IMR-90 (cell line): ENCODE measurements around the gene IZUMO4. TPM values are rescaled to one million over a fixed set of nuclear protein-coding genes. Genes with fewer than 3 reads are reported as not detected.

Source experiments
- ATAC-seq: fragments of 200-7000 bp; cut with Tn5 transposase; 2 replicates; pipeline ENCODE4 v1.9.1; 2020; ENCODE audit warnings: low read depth, mild to moderate bottlenecking, moderate library complexity
- BruUV-seq: library from RNA; stranded (reverse); fragments of 400-500 nt; replicated peaks from 2 replicates; lab custom pipeline; 2021; lab: Mats Ljungman, UMichigan
- CTCF ChIA-PET: fragments of 300-600 bp; formaldehyde crosslinking; extraction: SDS; loops from one replicate; lab custom pipeline; 2021; ENCODE audit warnings: antibody characterized with exemption; lab: Yijun Ruan, JAX
- POLR2A ChIA-PET: fragments of 300-600 bp; sonication (Branson Sonifier 250); formaldehyde crosslinking; loops from one replicate; lab custom pipeline; 2022; ENCODE audit warnings: antibody characterized with exemption; ENCODE audit not compliant: unreplicated experiment; lab: Charles Lee
- DNase-seq: peaks from one replicate; pipeline ENCODE4 v3.0.0; 2013
- H2AFZ ChIP-seq: replicated peaks from 2 replicates; pipeline ENCODE3; 2013; ENCODE audit warnings: low read length, mild to moderate bottlenecking; ENCODE audit not compliant: poor library complexity
- H2AK5ac ChIP-seq: 2 replicates; pipeline ENCODE4 v1.6.1; 2013; ENCODE audit warnings: low read depth, low read length, inconsistent platforms
- H2AK9ac ChIP-seq: replicated peaks from 2 replicates; pipeline ENCODE3; 2013; ENCODE audit warnings: mild to moderate bottlenecking, low read depth, low read length, moderate library complexity; ENCODE audit not compliant: poor library complexity
- H2BK120ac ChIP-seq: 2 replicates; pipeline ENCODE4 v1.6.1; 2013; ENCODE audit warnings: low read depth, low read length, inconsistent platforms
- H2BK15ac ChIP-seq: 3 replicates; pipeline ENCODE4 v1.6.1; 2013; ENCODE audit warnings: low read depth, low read length, inconsistent platforms
- H2BK20ac ChIP-seq: 2 replicates; pipeline ENCODE4 v1.6.1; 2013; ENCODE audit warnings: low read depth, mild to moderate bottlenecking, inconsistent platforms, low read length, moderate library complexity
- H2BK5ac ChIP-seq: 2 replicates; pipeline ENCODE4 v1.6.1; 2013; ENCODE audit warnings: mild to moderate bottlenecking, low read depth, low read length, inconsistent platforms; ENCODE audit not compliant: poor library complexity, severe bottlenecking
- H3K14ac ChIP-seq: replicated peaks from 2 replicates; pipeline ENCODE4 v1.6.1; 2013; ENCODE audit warnings: low read depth, low read length, inconsistent platforms
- H3K18ac ChIP-seq: 2 replicates; pipeline ENCODE4 v1.6.1; 2013; ENCODE audit warnings: low read depth, low read length, control low read depth
- H3K23ac ChIP-seq: 2 replicates; pipeline ENCODE4 v1.6.1; 2013; ENCODE audit warnings: low read depth, low read length, inconsistent platforms
- H3K27ac ChIP-seq: 2 replicates; pipeline ENCODE4 v1.5.1; 2013; ENCODE audit warnings: mild to moderate bottlenecking, control low read depth, low read length; ENCODE audit not compliant: insufficient read depth
- H3K27me3 ChIP-seq: 2 replicates; pipeline ENCODE4 v1.6.1; 2013; ENCODE audit warnings: low read length; ENCODE audit not compliant: control insufficient read depth, insufficient read depth
- H3K36me3 ChIP-seq: 2 replicates; pipeline ENCODE4 v1.6.1; 2013; ENCODE audit warnings: low read length, mixed read lengths; ENCODE audit not compliant: control insufficient read depth, insufficient read depth
- H3K4ac ChIP-seq: 2 replicates; pipeline ENCODE4 v1.6.1; 2013; ENCODE audit warnings: low read depth, low read length, inconsistent platforms
- H3K4me1 ChIP-seq: 2 replicates; pipeline ENCODE4 v1.6.1; 2013; ENCODE audit warnings: low read length, mixed read lengths; ENCODE audit not compliant: control insufficient read depth, insufficient read depth
- H3K4me2 ChIP-seq: 2 replicates; pipeline ENCODE4 v1.6.1; 2013; ENCODE audit warnings: low read depth, mild to moderate bottlenecking, control low read depth, low read length, moderate library complexity
- H3K4me3 ChIP-seq: 2 replicates; pipeline ENCODE4 v1.5.1; 2013; ENCODE audit warnings: low read depth, mild to moderate bottlenecking, control low read depth, low read length, moderate library complexity; ENCODE audit not compliant: insufficient read depth
- H3K56ac ChIP-seq: 2 replicates; pipeline ENCODE4 v1.6.1; 2013; ENCODE audit warnings: low read length, inconsistent platforms; ENCODE audit not compliant: insufficient read depth; ENCODE audit errors: extremely low read depth
- H3K79me1 ChIP-seq, 2 experiments: 2 replicates each; pipeline ENCODE4 v1.6.1; 2013; ENCODE audit warnings: low read length in 2 of 2, inconsistent platforms in 1 of 2, low read depth in 1 of 2
- H3K9ac ChIP-seq: 2 replicates; pipeline ENCODE4 v1.6.1; 2013; ENCODE audit warnings: low read depth, low read length, control low read depth
- H3K9me1 ChIP-seq: 2 replicates; pipeline ENCODE4 v1.6.1; 2013; ENCODE audit warnings: low read length, inconsistent platforms; ENCODE audit not compliant: insufficient read depth
- H3K9me3 ChIP-seq: 2 replicates; pipeline ENCODE4 v1.6.1; 2013; ENCODE audit warnings: low read length; ENCODE audit not compliant: control insufficient read depth, insufficient read depth
- H4K20me1 ChIP-seq: 2 replicates; pipeline ENCODE4 v1.6.1; 2013; ENCODE audit warnings: low read length, inconsistent platforms; ENCODE audit not compliant: insufficient read depth
- H4K5ac ChIP-seq: 2 replicates; pipeline ENCODE4 v1.6.1; 2013; ENCODE audit warnings: mild to moderate bottlenecking, low read depth, low read length, control low read depth
- H4K8ac ChIP-seq, 2 experiments: 2 replicates each; pipeline ENCODE4 v1.6.1; 2013; ENCODE audit warnings: low read depth in 2 of 2, low read length in 2 of 2, control low read depth in 1 of 2, inconsistent platforms in 1 of 2
- H4K91ac ChIP-seq: 2 replicates; pipeline ENCODE4 v1.6.1; 2013; ENCODE audit warnings: low read depth, low read length, inconsistent platforms; ENCODE audit not compliant: insufficient read depth
- BHLHE40 ChIP-seq: fragments of 150-350 bp; IDR thresholded peaks from 2 replicates; pipeline ENCODE4 v1.6.1; 2016; ENCODE audit warnings: mild to moderate bottlenecking, low read depth, low read length
- CEBPB ChIP-seq: IDR thresholded peaks from 2 replicates; pipeline ENCODE4 v1.6.1; 2012; ENCODE audit warnings: low read depth, low read length, improper control_type of control experiment
- CHD1 ChIP-seq: IDR thresholded peaks from 2 replicates; pipeline ENCODE4 v1.6.1; 2012; ENCODE audit warnings: low read depth, low read length, improper control_type of control experiment
- FOS ChIP-seq: fragments of 150-350 bp; IDR thresholded peaks from 2 replicates; pipeline ENCODE4 v1.6.1; 2016; ENCODE audit warnings: low read depth, low read length
- MAFK ChIP-seq: IDR thresholded peaks from 2 replicates; pipeline ENCODE4 v1.6.1; 2012; ENCODE audit warnings: low read depth, low read length, improper control_type of control experiment
- MAZ ChIP-seq: IDR thresholded peaks from 2 replicates; pipeline ENCODE4 v1.6.1; 2012; ENCODE audit warnings: low read depth, mild to moderate bottlenecking, low read length, improper control_type of control experiment, moderate library complexity, borderline replicate concordance
- MXI1 ChIP-seq: IDR thresholded peaks from 2 replicates; pipeline ENCODE4 v1.6.1; 2012; ENCODE audit warnings: low read depth, mild to moderate bottlenecking, low read length, moderate library complexity, borderline replicate concordance
- NFE2L2 ChIP-seq: fragments of 150-350 bp; IDR thresholded peaks from 2 replicates; pipeline ENCODE4 v1.6.1; 2016; ENCODE audit warnings: low read depth, mild to moderate bottlenecking, low read length
- POLR2A ChIP-seq: IDR thresholded peaks from 2 replicates; pipeline ENCODE4 v1.6.1; 2012; ENCODE audit warnings: mild to moderate bottlenecking, low read depth, low read length
- RAD21 ChIP-seq: IDR thresholded peaks from 2 replicates; pipeline ENCODE4 v1.6.1; 2012; ENCODE audit warnings: low read length, improper control_type of control experiment
- RCOR1 ChIP-seq: IDR thresholded peaks from 2 replicates; pipeline ENCODE4 v1.6.1; 2012; ENCODE audit warnings: mild to moderate bottlenecking, low read length, improper control_type of control experiment; ENCODE audit not compliant: insufficient replicate concordance
- RFX5 ChIP-seq: IDR thresholded peaks from 2 replicates; pipeline ENCODE4 v1.8.0; 2012; ENCODE audit warnings: low read depth, mild to moderate bottlenecking, low read length, moderate library complexity
- SMC3 ChIP-seq: fragments of 150-350 bp; IDR thresholded peaks from 2 replicates; pipeline ENCODE4 v1.6.1; 2016; ENCODE audit warnings: low read depth, mild to moderate bottlenecking, antibody characterized with exemption, low read length, moderate library complexity
- WGBS, 2 experiments: methylation state at CpG; one replicate each; pipeline versions ENCODE4 v1.1.5 to v1.1.7; 2013; ENCODE audit warnings: missing lambda C conversion rate in 2 of 2; ENCODE audit not compliant: insufficient read length in 1 of 2; ENCODE audit errors: extremely low coverage in 2 of 2; 5-methylcytosine and 5-hydroxymethylcytosine counted together
- dilution Hi-C: fragments of 300-500 bp; cut with HindIII; formaldehyde crosslinking; loops from one replicate; pipeline ENCODE4 v1.14.3; 2018; ENCODE audit warnings: low sequenced_read_pairs; ENCODE audit not compliant: unreplicated experiment
- in situ Hi-C: fragments of 300-500 bp; cut with MboI; formaldehyde crosslinking; loops from 3 replicates; pipeline ENCODE4 v1.14.3; 2019; ENCODE audit warnings: low sequenced_read_pairs, inconsistent platforms, mixed read lengths
- intact Hi-C: fragments of 100-400 bp; cut with micrococcal nuclease; formaldehyde crosslinking; loops from 2 replicates; pipeline ENCODE4 v1.10.0; 2022
- polyA plus RNA-seq, 3 experiments: library from polyadenylated mRNA; depleted of rRNA; stranded (reverse); fragments of >200 nt; gene quantifications; 2 replicates each; pipeline ENCODE4 v1.2.3, GENCODE V29; 2012; ENCODE audit warnings: low replicate concordance in 1 of 3
- total RNA-seq: library from RNA; depleted of rRNA; stranded (reverse); fragments of >200 nt; gene quantifications from 2 replicates; pipeline ENCODE4 v1.2.3, GENCODE V29; 2012
- TF ChIP-seq, protein P1 (sequence below): fragments of 150-350 bp; IDR thresholded peaks from 2 replicates; pipeline ENCODE4 v1.6.1; 2016; ENCODE audit warnings: low read depth, mild to moderate bottlenecking, low read length, moderate library complexity, borderline replicate concordance
- TF ChIP-seq, protein P2 (sequence below): conservative IDR thresholded peaks from 2 replicates; pipeline ENCODE4 v1.5.1; 2012; ENCODE audit warnings: mild to moderate bottlenecking, low read depth, low read length, improper control_type of control experiment
- TF ChIP-seq, protein P3 (sequence below): fragments of 150-350 bp; IDR thresholded peaks from 2 replicates; pipeline ENCODE4 v1.6.1; 2017; ENCODE audit warnings: mild to moderate bottlenecking, antibody characterized with exemption, low read length, low read depth

The IZUMO4 gene
- total and polyA plus RNA-seq, 2 of the 4 experiments (the other 2 are of a cell fraction), result 0.72 to 2.8 TPM

DNA sequence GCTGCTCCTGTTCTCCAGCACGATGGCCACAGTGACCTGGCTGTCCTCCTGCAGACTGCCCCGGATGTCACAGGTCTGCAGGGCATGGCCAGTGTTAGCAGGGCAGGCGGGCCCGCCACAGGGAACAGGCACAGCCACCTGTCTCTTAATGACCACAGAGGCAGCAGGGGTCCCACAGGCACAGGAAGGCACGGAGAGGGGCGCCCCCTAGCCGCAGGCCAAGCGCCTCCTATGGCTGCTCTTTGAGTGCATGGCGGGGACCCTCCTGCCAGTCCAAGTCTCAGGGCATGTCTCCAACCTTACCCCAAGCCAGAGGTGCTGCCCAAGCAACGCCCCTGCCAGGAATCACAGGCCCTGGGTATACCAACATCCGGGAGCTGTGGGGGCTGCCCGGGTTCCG, 14.1 kb downstream of the IZUMO4 start:
- intact Hi-C loops (no loop called here), in situ Hi-C loops (no loop called here), dilution Hi-C loops (no loop called here)
- H2BK20ac ChIP-seq, result no peak overlapping the region
- no peak overlapping the region for H3K23ac ChIP-seq
- no peak overlapping the region for H3K9ac ChIP-seq
- no peak overlapping the region for H3K27ac ChIP-seq
- BruUV-seq, result no TSS peak
- H3K4ac ChIP-seq, result no peak overlapping the region
- no peak overlapping the region for H4K8ac ChIP-seq
- no peak overlapping the region for H2BK15ac ChIP-seq
- H4K5ac ChIP-seq, result no peak overlapping the region
- ChIA-PET CTCF (no interaction called here), POLR2A (no interaction called here)
- H3K4me2 ChIP-seq, result no peak overlapping the region
- peaks cover 93% of the 10 kb centered on the region for H3K36me3 ChIP-seq
- TF ChIP-seq, protein P1, sequence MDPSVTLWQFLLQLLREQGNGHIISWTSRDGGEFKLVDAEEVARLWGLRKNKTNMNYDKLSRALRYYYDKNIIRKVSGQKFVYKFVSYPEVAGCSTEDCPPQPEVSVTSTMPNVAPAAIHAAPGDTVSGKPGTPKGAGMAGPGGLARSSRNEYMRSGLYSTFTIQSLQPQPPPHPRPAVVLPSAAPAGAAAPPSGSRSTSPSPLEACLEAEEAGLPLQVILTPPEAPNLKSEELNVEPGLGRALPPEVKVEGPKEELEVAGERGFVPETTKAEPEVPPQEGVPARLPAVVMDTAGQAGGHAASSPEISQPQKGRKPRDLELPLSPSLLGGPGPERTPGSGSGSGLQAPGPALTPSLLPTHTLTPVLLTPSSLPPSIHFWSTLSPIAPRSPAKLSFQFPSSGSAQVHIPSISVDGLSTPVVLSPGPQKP, result no peak
- TF ChIP-seq BHLHE40 (no peak), FOS (no peak), NFE2L2 (no peak), RCOR1 (no peak), RAD21 (no peak), MXI1 (no peak), POLR2A (no peak), SMC3 (no peak), RFX5 (no peak), MAFK (no peak), CEBPB (no peak), MAZ (no peak), CHD1 (no peak)
- TF ChIP-seq, protein P2, sequence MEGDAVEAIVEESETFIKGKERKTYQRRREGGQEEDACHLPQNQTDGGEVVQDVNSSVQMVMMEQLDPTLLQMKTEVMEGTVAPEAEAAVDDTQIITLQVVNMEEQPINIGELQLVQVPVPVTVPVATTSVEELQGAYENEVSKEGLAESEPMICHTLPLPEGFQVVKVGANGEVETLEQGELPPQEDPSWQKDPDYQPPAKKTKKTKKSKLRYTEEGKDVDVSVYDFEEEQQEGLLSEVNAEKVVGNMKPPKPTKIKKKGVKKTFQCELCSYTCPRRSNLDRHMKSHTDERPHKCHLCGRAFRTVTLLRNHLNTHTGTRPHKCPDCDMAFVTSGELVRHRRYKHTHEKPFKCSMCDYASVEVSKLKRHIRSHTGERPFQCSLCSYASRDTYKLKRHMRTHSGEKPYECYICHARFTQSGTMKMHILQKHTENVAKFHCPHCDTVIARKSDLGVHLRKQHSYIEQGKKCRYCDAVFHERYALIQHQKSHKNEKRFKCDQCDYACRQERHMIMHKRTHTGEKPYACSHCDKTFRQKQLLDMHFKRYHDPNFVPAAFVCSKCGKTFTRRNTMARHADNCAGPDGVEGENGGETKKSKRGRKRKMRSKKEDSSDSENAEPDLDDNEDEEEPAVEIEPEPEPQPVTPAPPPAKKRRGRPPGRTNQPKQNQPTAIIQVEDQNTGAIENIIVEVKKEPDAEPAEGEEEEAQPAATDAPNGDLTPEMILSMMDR, result no peak
- TF ChIP-seq, protein P3, sequence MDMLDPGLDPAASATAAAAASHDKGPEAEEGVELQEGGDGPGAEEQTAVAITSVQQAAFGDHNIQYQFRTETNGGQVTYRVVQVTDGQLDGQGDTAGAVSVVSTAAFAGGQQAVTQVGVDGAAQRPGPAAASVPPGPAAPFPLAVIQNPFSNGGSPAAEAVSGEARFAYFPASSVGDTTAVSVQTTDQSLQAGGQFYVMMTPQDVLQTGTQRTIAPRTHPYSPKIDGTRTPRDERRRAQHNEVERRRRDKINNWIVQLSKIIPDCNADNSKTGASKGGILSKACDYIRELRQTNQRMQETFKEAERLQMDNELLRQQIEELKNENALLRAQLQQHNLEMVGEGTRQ, result no peak
- ATAC-seq (no peak), DNase-seq (no peak)
- no peak overlapping the region for H3K14ac ChIP-seq
- peaks cover 4 to 19% of the 10 kb centered on the region in 2 experiments for H3K79me1 ChIP-seq
- H4K20me1 ChIP-seq, result peaks cover 10% of the 10 kb centered on the region
- no peak overlapping the region for H3K4me3 ChIP-seq
- no peaks in the 10 kb centered on the region for H3K9me3 ChIP-seq
- H3K18ac ChIP-seq, result no peak overlapping the region
- no peaks in the 10 kb centered on the region for H3K4me1 ChIP-seq
- H4K91ac ChIP-seq, result no peak overlapping the region
- H2BK5ac ChIP-seq, result no peak overlapping the region
- no peak overlapping the region for H2AK9ac ChIP-seq
- H2AK5ac ChIP-seq, result no peak overlapping the region
- H3K9me1 ChIP-seq, result no peaks in the 10 kb centered on the region
- H3K56ac ChIP-seq, result no peak overlapping the region
- H2BK120ac ChIP-seq, result no peak overlapping the region
- H2AFZ ChIP-seq, result no peak overlapping the region
- WGBS, 2 experiments, result 93% methylated on average over 5 of the region's 13 CpGs; no CpG with 5 or more reads in 1 of the 2 experiments
- H3K27me3 ChIP-seq, result no peaks in the 10 kb centered on the region
